HG02938 (cell line): ENCODE results near the gene SLC26A9.

Experiments
- ATAC-seq: cut with Tn5 transposase; IDR thresholded peaks from one replicate; pipeline ENCODE4 v1.9.1; 2021; ENCODE audit warnings: mild to moderate bottlenecking, moderate library complexity; ENCODE audit not compliant: unreplicated experiment

SLC26A9 gene

GRCh38 chr1:205949753-205950152, 6.5 kb upstream of the SLC26A9 start:
- ATAC-seq = no peak

GRCh38 chr1:205948886-205949285, 5.6 kb upstream of the SLC26A9 start:
- ATAC-seq = no peak

GRCh38 chr1:205948039-205948438, 4.8 kb upstream of the SLC26A9 start:
- no peak for ATAC-seq

GRCh38 chr1:205947024-205947423, 3.8 kb upstream of the SLC26A9 start:
- ATAC-seq = no peak

- no peak for ATAC-seq
These were observed 1.8 kb upstream of the SLC26A9 start for GRCh38 chr1:205945069-205945468.

GRCh38 chr1:205944525-205944924, 1.3 kb upstream of the SLC26A9 start:
- no peak for ATAC-seq

- ATAC-seq = no peak
These were observed 561 bp downstream of the SLC26A9 start for GRCh38 chr1:205942631-205943159.

- no peak for ATAC-seq
These were observed 2.5 kb downstream of the SLC26A9 start for GRCh38 chr1:205940710-205941109.

- no peak for ATAC-seq
These were observed 3.4 kb downstream of the SLC26A9 start for GRCh38 chr1:205939690-205940330.

- ATAC-seq = no peak
These were observed 4.6 kb downstream of the SLC26A9 start for GRCh38 chr1:205938682-205939081.

- ATAC-seq = no peak
These were observed 6.2 kb downstream of the SLC26A9 start for GRCh38 chr1:205936846-205937586.

GRCh38 chr1:205936311-205936710, 6.9 kb downstream of the SLC26A9 start:
- no peak for ATAC-seq

GRCh38 chr1:205935869-205936268, 7.4 kb downstream of the SLC26A9 start:
- ATAC-seq = no peak

GRCh38 chr1:205934788-205935187, 8.5 kb downstream of the SLC26A9 start:
- no peak for ATAC-seq

GRCh38 chr1:205933671-205934618, 9.3 kb downstream of the SLC26A9 start:
- no peak for ATAC-seq

GRCh38 chr1:205932776-205933175, 10.5 kb downstream of the SLC26A9 start:
- no peak for ATAC-seq

GRCh38 chr1:205930799-205931281, 12.4 kb downstream of the SLC26A9 start:
- ATAC-seq = no peak

- no peak for ATAC-seq
These were observed 13.1 kb downstream of the SLC26A9 start for GRCh38 chr1:205930195-205930577.

GRCh38 chr1:205929496-205930194, 13.6 kb downstream of the SLC26A9 start:
- no peak for ATAC-seq

- no peak for ATAC-seq
These were observed 14.9 kb downstream of the SLC26A9 start for GRCh38 chr1:205928317-205928716.
